ENCODE data around the gene ZNF469. TPM values are rescaled to one million over a fixed set of nuclear protein-coding genes. Genes with fewer than 3 reads are reported as not detected.

ZNF469 gene
- total RNA-seq, 4 donors from 2014 or later, result 0.24 to 0.55 (median 0.41) TPM

- no peaks in the 10 kb centered on the region for H3K27me3 ChIP-seq
- TF ChIP-seq POLR2AphosphoS5 (IDR thresholded peaks at IDR 0.05) (no peak), EP300 (IDR thresholded peaks at IDR 0.05) (no peak), CTCF (IDR thresholded peaks at IDR 0.05) (no peak), POLR2A (IDR thresholded peaks at IDR 0.05) (no peak)
- no peak for DNase-seq (ENCODE audit: low spot score in 2 of 2)
- H3K4me3 ChIP-seq, result no peak overlapping the region
- 55% methylated on average over 2 of the region's 2 CpGs for WGBS
- H3K4me1 ChIP-seq, result no peaks in the 10 kb centered on the region
- no peak overlapping the region for H3K27ac ChIP-seq
- no peaks in the 10 kb centered on the region for H3K9me3 ChIP-seq
- no peaks in the 10 kb centered on the region for H3K36me3 ChIP-seq
Observed at GRCh38 chr16:88363239-88363891, 19.4 kb upstream of the ZNF469 start.

- Histone ChIP-seq H3K36me3 (no peaks in the 10 kb centered on the region), H3K27ac (no peak overlapping the region), H3K27me3 (no peaks in the 10 kb centered on the region), H3K4me3 (no peak overlapping the region), H3K9me3 (no peaks in the 10 kb centered on the region), H3K4me1 (no peaks in the 10 kb centered on the region)
- 79% methylated on average over 4 of the region's 6 CpGs for WGBS
- no peak for DNase-seq (ENCODE audit: low spot score in 2 of 2)
- no peak for TF ChIP-seq EP300 (IDR thresholded peaks at IDR 0.05)
Observed at GRCh38 chr16:88365244-88365865, 17.4 kb upstream of the ZNF469 start.

- no peak overlapping the region for H3K27ac ChIP-seq
- no peak for DNase-seq (ENCODE audit: low spot score in 2 of 2)
- no peaks in the 10 kb centered on the region for H3K4me1 ChIP-seq
- WGBS, result 85% methylated on average over 4 of the region's 4 CpGs
- no peaks in the 10 kb centered on the region for H3K9me3 ChIP-seq
- TF ChIP-seq POLR2AphosphoS5 (IDR thresholded peaks at IDR 0.05), result no peak
- no peak for TF ChIP-seq POLR2A (IDR thresholded peaks at IDR 0.05)
- TF ChIP-seq CTCF (IDR thresholded peaks at IDR 0.05), result peak in 1 of 2 donors; percentile 6
- TF ChIP-seq EP300 (IDR thresholded peaks at IDR 0.05), result no peak
- H3K4me3 ChIP-seq, result no peak overlapping the region
- H3K27me3 ChIP-seq, result no peaks in the 10 kb centered on the region
- H3K36me3 ChIP-seq, result no peaks in the 10 kb centered on the region
Observed at GRCh38 chr16:88366032-88366703, 16.6 kb upstream of the ZNF469 start.

GRCh38 chr16:88366704-88367047 is 16.1 kb upstream of the ZNF469 start:
- WGBS, result 96% methylated on average over 4 of the region's 4 CpGs
- no peak for DNase-seq (ENCODE audit: low spot score in 2 of 2)

GRCh38 chr16:88367560-88367959 is 15.2 kb upstream of the ZNF469 start:
- no peak for TF ChIP-seq POLR2AphosphoS5 (IDR thresholded peaks at IDR 0.05)
- no peak for TF ChIP-seq EP300 (IDR thresholded peaks at IDR 0.05)
- no peak for TF ChIP-seq POLR2A (IDR thresholded peaks at IDR 0.05)
- no peak for TF ChIP-seq CTCF (IDR thresholded peaks at IDR 0.05)
- Histone ChIP-seq H3K4me1 (no peaks in the 10 kb centered on the region), H3K27me3 (no peaks in the 10 kb centered on the region), H3K36me3 (no peaks in the 10 kb centered on the region), H3K27ac (no peak overlapping the region), H3K9me3 (no peaks in the 10 kb centered on the region), H3K4me3 (no peak overlapping the region)
- 80% methylated on average over 11 of the region's 11 CpGs for WGBS
- peak in 1 of 2 donors; percentile 51 for DNase-seq (ENCODE audit: low spot score in 2 of 2)

More at GRCh38 chr16:88366704-88367047, 16.1 kb upstream of the ZNF469 start:
- Histone ChIP-seq H3K36me3 (no peaks in the 10 kb centered on the region), H3K27me3 (no peaks in the 10 kb centered on the region), H3K4me3 (no peak overlapping the region), H3K27ac (no peak overlapping the region), H3K4me1 (no peaks in the 10 kb centered on the region), H3K9me3 (no peaks in the 10 kb centered on the region)
- TF ChIP-seq CTCF (IDR thresholded peaks at IDR 0.05), result no peak
- no peak for TF ChIP-seq POLR2AphosphoS5 (IDR thresholded peaks at IDR 0.05)
- no peak for TF ChIP-seq EP300 (IDR thresholded peaks at IDR 0.05)
- TF ChIP-seq POLR2A (IDR thresholded peaks at IDR 0.05), result no peak

All from suprapubic skin (tissue), 4 donors.